Naive thymus-derived CD8-positive, alpha-beta T cell (primary cell): ENCODE data around the gene MAP1LC3B2. TPM values are rescaled to one million over a fixed set of nuclear protein-coding genes. Genes with fewer than 3 reads are reported as not detected.
A peak's percentile ranks its signal among the peaks of the same experiment; 100 is the strongest.

Source experiments
- ATAC-seq, 2 donors: fragments of 150-1000 bp; cut with Tn5 transposase in 1 of 2; sonication (Bioruptor Pico), chemical (Tn5 transposase) in 1 of 2; 1 replicate in 1 of 2; 2 replicates in 1 of 2; pipeline ENCODE4 v1.10.0; 2021; ENCODE audit warnings: mild to moderate bottlenecking in 2 of 2, moderate library complexity in 2 of 2
- POLR2A ChIA-PET: fragments of 350-600 bp; sonication (Branson Sonifier 250); formaldehyde crosslinking; loops from one replicate; lab custom pipeline; 2021; ENCODE audit warnings: antibody characterized with exemption; lab: Charles Lee
- DNase-seq, 10 donors: peaks; one replicate each; pipeline versions ENCODE4 v3.0.0 to v3.0.0-alpha.2; 2020 to 2022
- H3K27ac Mint-ChIP-seq, 10 donors: one replicate each; pipeline ENCODE4 v1.8.0; 2020 to 2022; ENCODE audit warnings: mild to moderate bottlenecking in 10 of 10, mixed read lengths in 10 of 10, moderate library complexity in 4 of 10, inconsistent platforms in 1 of 10
- H3K27me3 Mint-ChIP-seq, 5 donors: one replicate each; pipeline ENCODE4 v1.8.0; 2021 to 2022; ENCODE audit warnings: mixed read lengths in 5 of 5
- H3K36me3 Mint-ChIP-seq, 3 donors: one replicate each; pipeline ENCODE4 v1.8.0; 2020 to 2022; ENCODE audit warnings: mixed read lengths in 3 of 3, mild to moderate bottlenecking in 2 of 3, inconsistent platforms in 1 of 3
- H3K4me1 Mint-ChIP-seq, 4 donors: one replicate each; pipeline ENCODE4 v1.8.0; 2021 to 2022; ENCODE audit warnings: mixed read lengths in 4 of 4
- H3K4me3 Mint-ChIP-seq, 10 donors: one replicate each; pipeline ENCODE4 v1.8.0; 2020 to 2022; ENCODE audit warnings: mild to moderate bottlenecking in 10 of 10, mixed read lengths in 10 of 10, moderate library complexity in 6 of 10, inconsistent platforms in 1 of 10
- H3K9me3 Mint-ChIP-seq, 9 donors: one replicate each; pipeline ENCODE4 v1.8.0; 2020 to 2022; ENCODE audit warnings: mixed read lengths in 9 of 9, mild to moderate bottlenecking in 3 of 9, inconsistent platforms in 1 of 9, moderate library complexity in 1 of 9
- polyA plus RNA-seq, 3 donors: library from polyadenylated mRNA; unstranded; fragments of 300-500 nt; fragmentation: Illumina TruSeq; gene quantifications; one replicate each; pipeline ENCODE4 v1.2.3, GENCODE V29; 2021
- total RNA-seq, 8 experiments: library from RNA in 2 of 8; stranded (reverse) in 2 of 8; gene quantifications; one replicate each; pipeline ENCODE4 v1.2.3 and lab custom pipeline; 2021 to 2026

Gene MAP1LC3B2
- total and polyA plus RNA-seq, 5 experiments from 2014 or later, result 1.1 to 10.3 (median 5.4) TPM

GRCh38 chr12:116614194-116614915 lies 55.2 kb downstream of the MAP1LC3B2 start:
- H3K4me3 Mint-ChIP-seq, result no peak overlapping the region
- peaks cover 0 to 3% (median 0%) of the 10 kb centered on the region in 5 donors for H3K27me3 Mint-ChIP-seq
- H3K4me1 Mint-ChIP-seq, result peaks cover 0 to 10% (median 0%) of the 10 kb centered on the region in 4 donors
- DNase-seq, result no peak
- no peak for ATAC-seq
- H3K9me3 Mint-ChIP-seq, result peaks cover 0 to 5% (median 0%) of the 10 kb centered on the region in 9 donors
- H3K27ac Mint-ChIP-seq, result no peak overlapping the region
- no peaks in the 10 kb centered on the region for H3K36me3 Mint-ChIP-seq
- POLR2A ChIA-PET, result no interaction called here

DNA sequence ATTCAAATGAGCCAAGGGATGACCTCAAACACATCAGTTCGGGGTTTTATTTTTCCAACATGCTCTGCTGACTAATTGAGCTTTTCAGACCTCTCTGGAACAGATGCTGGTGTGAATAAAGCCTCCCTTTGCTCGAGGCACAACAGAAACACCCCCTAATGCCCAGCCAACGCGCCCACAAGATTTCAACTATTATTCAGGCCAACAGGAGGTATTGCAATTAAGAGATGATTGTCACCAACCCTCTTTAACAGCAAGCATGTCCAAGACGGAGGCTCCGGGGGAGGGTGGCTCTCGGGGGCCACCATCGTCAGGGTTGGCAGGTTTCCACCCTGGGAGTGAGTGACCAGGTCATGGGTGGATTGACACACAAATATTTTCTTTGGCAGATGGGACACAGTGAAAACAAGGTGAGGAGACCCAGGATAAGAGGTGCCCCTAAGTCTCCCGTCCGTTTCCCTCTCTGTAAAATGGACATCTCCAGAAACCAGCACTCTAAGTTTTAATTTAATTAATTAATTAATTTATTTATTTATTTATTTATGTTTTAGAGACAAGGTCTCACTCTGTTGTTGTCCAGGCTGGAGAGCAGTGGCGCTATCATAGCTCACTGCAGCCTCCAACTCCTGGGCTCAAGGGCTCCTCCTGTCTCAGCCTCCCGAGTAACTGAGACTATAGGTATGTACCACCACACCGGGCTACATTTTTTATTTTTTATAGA lies 56.1 kb downstream of the MAP1LC3B2 start:
- Mint-ChIP-seq H3K27me3 (peaks cover 0 to 3% (median 0%) of the 10 kb centered on the region in 5 donors), H3K4me1 (peaks cover 0 to 8% (median 0%) of the 10 kb centered on the region in 4 donors), H3K27ac (no peak overlapping the region), H3K36me3 (no peaks in the 10 kb centered on the region), H3K9me3 (peaks cover 0 to 5% (median 0%) of the 10 kb centered on the region in 9 donors), H3K4me3 (no peak overlapping the region)
- no peak for DNase-seq
- POLR2A ChIA-PET, result no interaction called here
- no peak for ATAC-seq

GRCh38 chr12:116616536-116617248 lies 57.5 kb downstream of the MAP1LC3B2 start:
- no peak overlapping the region for H3K4me3 Mint-ChIP-seq

DNA sequence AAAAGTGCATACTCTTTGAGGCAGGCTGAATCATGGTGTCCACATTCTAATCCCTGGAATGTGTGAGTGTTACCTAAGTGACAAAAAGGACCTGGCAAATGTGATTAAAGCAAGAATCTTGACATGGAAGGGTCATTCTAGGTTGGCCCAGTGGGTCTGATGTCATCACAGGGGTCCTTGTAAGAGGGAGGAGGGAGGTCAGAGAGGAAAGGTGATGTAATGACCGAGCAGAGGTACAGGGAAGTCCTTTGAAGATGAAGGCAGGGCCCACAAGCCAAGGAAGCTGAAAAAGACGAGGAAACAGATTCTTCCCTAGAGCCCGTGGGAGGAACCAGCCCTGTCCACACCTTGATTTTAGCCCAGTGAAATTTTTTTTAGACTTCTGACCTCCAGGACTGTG lies 60.1 kb downstream of the MAP1LC3B2 start:
- H3K4me3 Mint-ChIP-seq, result no peak overlapping the region
- POLR2A ChIA-PET, result no interaction called here
- no peak for ATAC-seq
- peaks cover 2 to 13% (median 8%) of the 10 kb centered on the region in 3 donors for H3K36me3 Mint-ChIP-seq
- H3K27me3 Mint-ChIP-seq, result peaks cover 0 to 8% (median 0%) of the 10 kb centered on the region in 5 donors
- no peak for DNase-seq
- no peaks in the 10 kb centered on the region for H3K4me1 Mint-ChIP-seq
- H3K27ac Mint-ChIP-seq, result no peak overlapping the region
- H3K9me3 Mint-ChIP-seq, result peaks cover 2 to 21% (median 16%) of the 10 kb centered on the region in 9 donors

More at GRCh38 chr12:116616536-116617248, 57.5 kb downstream of the MAP1LC3B2 start:
- DNase-seq, result no peak
- Mint-ChIP-seq H3K27ac (peak overlapping the region in 1 of 10 donors; percentile 2), H3K9me3 (peaks cover 0 to 5% (median 0%) of the 10 kb centered on the region in 9 donors), H3K4me1 (no peaks in the 10 kb centered on the region), H3K27me3 (peaks cover 0 to 3% (median 0%) of the 10 kb centered on the region in 5 donors), H3K36me3 (peaks cover 0 to 1% (median 0%) of the 10 kb centered on the region in 3 donors)
- POLR2A ChIA-PET, result interaction anchor here (0.6 kb wide), 1 partner anchor 237 kb away, joined by 3 read pairs; no protein-coding TSS in a partner anchor
- no peak for ATAC-seq

DNA sequence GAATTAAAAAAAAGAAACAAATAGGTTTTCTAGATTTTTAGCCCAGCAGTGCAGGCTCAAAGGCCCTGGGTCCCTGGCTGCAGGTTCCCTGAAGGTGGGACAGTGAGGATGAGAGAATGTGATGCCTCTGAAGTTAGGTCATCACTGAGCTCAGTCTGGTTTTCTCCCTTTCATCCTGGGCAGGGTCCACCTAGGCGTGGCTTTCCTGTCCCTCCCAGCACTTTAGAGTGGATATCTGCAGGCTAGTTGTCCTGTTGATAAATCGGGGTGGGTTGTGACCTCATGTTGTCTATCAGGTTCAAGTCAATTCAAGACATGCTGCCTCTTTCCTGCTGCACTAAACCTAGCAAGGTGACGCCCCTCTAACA lies 60.9 kb downstream of the MAP1LC3B2 start:
- H3K36me3 Mint-ChIP-seq, result peaks cover 2 to 13% (median 8%) of the 10 kb centered on the region in 3 donors
- POLR2A ChIA-PET, result no interaction called here
- no peak for DNase-seq
- peaks cover 2 to 21% (median 16%) of the 10 kb centered on the region in 9 donors for H3K9me3 Mint-ChIP-seq
- no peak overlapping the region for H3K27ac Mint-ChIP-seq
- peaks cover 0 to 7% (median 0%) of the 10 kb centered on the region in 5 donors for H3K27me3 Mint-ChIP-seq
- no peak for ATAC-seq
- no peak overlapping the region for H3K4me3 Mint-ChIP-seq
- no peaks in the 10 kb centered on the region for H3K4me1 Mint-ChIP-seq

GRCh38 chr12:116620492-116621191 lies 61.5 kb downstream of the MAP1LC3B2 start:
- DNase-seq (no peak), ATAC-seq (no peak)
- H3K27ac Mint-ChIP-seq, result no peak overlapping the region
- peaks cover 2 to 21% (median 16%) of the 10 kb centered on the region in 9 donors for H3K9me3 Mint-ChIP-seq
- H3K4me3 Mint-ChIP-seq, result no peak overlapping the region
- POLR2A ChIA-PET, result no interaction called here
- no peaks in the 10 kb centered on the region for H3K4me1 Mint-ChIP-seq
- H3K27me3 Mint-ChIP-seq, result peaks cover 0 to 5% (median 0%) of the 10 kb centered on the region in 5 donors
- H3K36me3 Mint-ChIP-seq, result peaks cover 2 to 13% (median 8%) of the 10 kb centered on the region in 3 donors

DNA sequence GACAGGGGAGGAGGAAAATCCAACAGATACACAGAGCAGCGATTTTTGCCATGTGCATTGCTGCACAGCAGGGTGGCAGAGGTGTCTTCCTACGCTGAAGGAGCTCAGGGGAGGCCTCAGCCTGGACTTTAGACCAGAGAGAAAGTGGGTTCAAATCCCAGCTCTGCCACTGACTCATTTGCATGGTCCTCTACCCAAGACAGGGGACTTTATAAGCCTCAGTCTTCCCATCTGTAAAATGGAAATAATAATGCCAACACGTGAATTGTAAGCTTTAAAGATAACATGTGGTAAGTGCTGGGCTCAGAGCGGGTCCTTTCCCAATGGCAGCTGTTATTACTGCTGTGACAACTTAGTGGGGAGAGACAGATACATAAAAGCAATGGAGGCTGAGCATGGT lies 62.0 kb downstream of the MAP1LC3B2 start:
- ATAC-seq, result no peak

GRCh38 chr12:116624516-116624915 lies 65.3 kb downstream of the MAP1LC3B2 start:
- DNase-seq (no peak), ATAC-seq (no peak)
- POLR2A ChIA-PET, result interaction anchor here (0.6 kb wide), 1 partner anchor 148 kb away, joined by 8 read pairs; no protein-coding TSS in a partner anchor
- peaks cover 5 to 13% (median 7%) of the 10 kb centered on the region in 5 donors for H3K27me3 Mint-ChIP-seq
- peaks cover 2 to 21% (median 16%) of the 10 kb centered on the region in 9 donors for H3K9me3 Mint-ChIP-seq
- H3K4me3 Mint-ChIP-seq, result no peak overlapping the region
- H3K4me1 Mint-ChIP-seq, result no peaks in the 10 kb centered on the region
- no peak overlapping the region for H3K27ac Mint-ChIP-seq
- H3K36me3 Mint-ChIP-seq, result peaks cover 2 to 13% (median 8%) of the 10 kb centered on the region in 3 donors

More for the DNA sequence above, 62.0 kb downstream of the MAP1LC3B2 start:
- Mint-ChIP-seq H3K36me3 (peaks cover 2 to 13% (median 8%) of the 10 kb centered on the region in 3 donors), H3K27me3 (peaks cover 0 to 5% (median 0%) of the 10 kb centered on the region in 5 donors), H3K9me3 (peaks cover 2 to 21% (median 16%) of the 10 kb centered on the region in 9 donors), H3K27ac (no peak overlapping the region), H3K4me3 (no peak overlapping the region), H3K4me1 (no peaks in the 10 kb centered on the region)
- no peak for DNase-seq
- POLR2A ChIA-PET, result interaction anchor here (0.7 kb wide), 1 partner anchor 14 kb away, joined by 3 read pairs; no protein-coding TSS in a partner anchor

DNA sequence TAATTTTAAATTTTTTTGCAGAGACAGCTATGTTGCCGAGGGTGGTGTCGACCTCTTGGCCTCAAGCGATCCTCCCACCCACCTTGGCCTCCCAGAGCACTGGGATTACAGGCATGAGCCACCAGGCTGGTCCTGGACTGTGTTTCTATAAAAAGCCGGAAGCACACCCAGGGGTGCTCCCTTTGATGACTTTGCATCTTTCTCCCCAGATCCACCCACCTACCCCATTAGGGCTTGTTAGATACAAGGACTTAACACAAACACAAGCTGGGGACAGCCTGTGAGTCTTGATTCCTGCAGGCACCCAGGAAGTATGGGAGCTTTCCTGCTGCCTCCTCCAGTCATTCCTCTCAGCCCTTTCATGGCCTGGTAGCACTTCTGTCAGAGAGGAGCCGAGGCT lies 67.0 kb downstream of the MAP1LC3B2 start:
- no peak overlapping the region for H3K4me3 Mint-ChIP-seq
- ATAC-seq (no peak), DNase-seq (no peak)
- no peak overlapping the region for H3K27ac Mint-ChIP-seq
- H3K9me3 Mint-ChIP-seq, result peaks cover 2 to 21% (median 16%) of the 10 kb centered on the region in 9 donors
- peaks cover 2 to 13% (median 8%) of the 10 kb centered on the region in 3 donors for H3K36me3 Mint-ChIP-seq
- H3K4me1 Mint-ChIP-seq, result no peaks in the 10 kb centered on the region
- POLR2A ChIA-PET, result no interaction called here
- peaks cover 6 to 13% (median 7%) of the 10 kb centered on the region in 5 donors for H3K27me3 Mint-ChIP-seq
